Measurements from ENCODE around the gene RAB24.
"Not testable (repeated sequence)": the region's sequence is repeated elsewhere in the genome, so short reads cannot be mapped to it uniquely, and the experiment has no call there.

Gene RAB24

GRCh38 chr5:177269232-177269895, 34.2 kb downstream of the RAB24 start:
- DNase-seq (ENCODE audit: low spot score): no peak
- Histone ChIP-seq H3K27ac (no peak overlapping the region), H3K4me3 (no peak overlapping the region)
- TF ChIP-seq CTCF (IDR thresholded peaks at IDR 0.05): no peak

- H3K27ac ChIP-seq: no peak overlapping the region
- DNase-seq (ENCODE audit: low spot score): no peak
- no peak for TF ChIP-seq CTCF (IDR thresholded peaks at IDR 0.05)
- H3K4me3 ChIP-seq: no peak overlapping the region
These were observed 38.1 kb downstream of the RAB24 start for GRCh38 chr5:177265395-177265794.

GRCh38 chr5:177264178-177264577, 39.3 kb downstream of the RAB24 start:
- DNase-seq (ENCODE audit: low spot score): no peak
- Histone ChIP-seq H3K27ac (no peak overlapping the region), H3K4me3 (no peak overlapping the region)
- TF ChIP-seq CTCF (IDR thresholded peaks at IDR 0.05): no peak

DNA sequence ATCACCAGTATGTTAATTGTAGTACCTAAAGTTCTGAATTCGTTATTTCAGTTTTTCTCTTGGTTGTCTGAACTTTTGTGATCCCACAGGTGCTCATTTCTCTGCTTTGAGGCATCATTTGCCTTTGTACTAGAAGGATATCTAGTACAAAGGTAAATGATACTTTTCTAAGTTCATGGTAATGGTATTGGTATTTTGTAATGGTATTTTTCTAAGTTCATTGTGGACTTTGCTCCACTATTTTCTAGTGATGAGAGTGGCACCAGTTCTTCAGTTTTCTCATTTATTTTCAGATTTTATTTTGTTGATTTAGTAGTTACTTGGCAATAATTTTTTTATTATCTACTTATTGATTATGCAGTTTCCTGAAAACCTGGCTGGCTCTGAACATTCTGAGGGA, 42.0 kb downstream of the RAB24 start:
- Histone ChIP-seq H3K4me3 (no peak overlapping the region), H3K27ac (no peak overlapping the region)
- DNase-seq (ENCODE audit: low spot score): no peak
- TF ChIP-seq CTCF (IDR thresholded peaks at IDR 0.05): no peak

GRCh38 chr5:177260961-177261360, 42.6 kb downstream of the RAB24 start:
- H3K4me3 ChIP-seq: no peak overlapping the region
- TF ChIP-seq CTCF (IDR thresholded peaks at IDR 0.05): no peak
- H3K27ac ChIP-seq: no peak overlapping the region
- no peak for DNase-seq (ENCODE audit: low spot score)

DNA sequence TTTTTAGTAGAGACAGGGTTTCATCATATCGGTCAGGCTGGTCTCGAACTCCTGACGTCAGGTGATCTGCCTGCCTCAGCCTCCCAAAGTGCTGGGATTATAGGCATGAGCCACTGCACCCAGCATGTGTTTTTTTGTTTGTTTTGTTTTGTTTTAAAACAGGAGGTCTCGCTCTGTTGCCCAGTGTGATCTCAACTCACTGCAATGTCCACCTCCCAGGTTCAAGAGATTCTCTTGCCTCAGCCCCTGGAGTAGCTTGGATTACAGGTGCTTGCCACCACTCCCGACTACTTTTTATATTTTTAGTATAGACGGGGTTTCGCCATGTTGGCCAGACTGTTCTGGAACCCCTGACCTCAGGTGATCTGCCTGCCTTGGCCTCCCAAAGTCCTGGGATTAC, 44.8 kb downstream of the RAB24 start:
- DNase-seq (ENCODE audit: low spot score); H3K27ac ChIP-seq; H3K4me3 ChIP-seq: not testable (repeated sequence)

- Histone ChIP-seq H3K4me3 (no peak overlapping the region), H3K27ac (no peak overlapping the region)
- no peak for TF ChIP-seq CTCF (IDR thresholded peaks at IDR 0.05)
- no peak for DNase-seq (ENCODE audit: low spot score)
These were observed 47.2 kb downstream of the RAB24 start for GRCh38 chr5:177256296-177256695.

Measured in coronary artery (tissue), 2 donors.